Measurements from ENCODE around the gene MACF1. TPM values are rescaled to one million over a fixed set of nuclear protein-coding genes. Genes with fewer than 3 reads are reported as not detected.
"Not testable (repeated sequence)": the region's sequence is repeated elsewhere in the genome, so short reads cannot be mapped to it uniquely, and the experiment has no call there.

Gene MACF1
- total RNA-seq, 1 experiment from 2014 or later = 265 TPM

DNA sequence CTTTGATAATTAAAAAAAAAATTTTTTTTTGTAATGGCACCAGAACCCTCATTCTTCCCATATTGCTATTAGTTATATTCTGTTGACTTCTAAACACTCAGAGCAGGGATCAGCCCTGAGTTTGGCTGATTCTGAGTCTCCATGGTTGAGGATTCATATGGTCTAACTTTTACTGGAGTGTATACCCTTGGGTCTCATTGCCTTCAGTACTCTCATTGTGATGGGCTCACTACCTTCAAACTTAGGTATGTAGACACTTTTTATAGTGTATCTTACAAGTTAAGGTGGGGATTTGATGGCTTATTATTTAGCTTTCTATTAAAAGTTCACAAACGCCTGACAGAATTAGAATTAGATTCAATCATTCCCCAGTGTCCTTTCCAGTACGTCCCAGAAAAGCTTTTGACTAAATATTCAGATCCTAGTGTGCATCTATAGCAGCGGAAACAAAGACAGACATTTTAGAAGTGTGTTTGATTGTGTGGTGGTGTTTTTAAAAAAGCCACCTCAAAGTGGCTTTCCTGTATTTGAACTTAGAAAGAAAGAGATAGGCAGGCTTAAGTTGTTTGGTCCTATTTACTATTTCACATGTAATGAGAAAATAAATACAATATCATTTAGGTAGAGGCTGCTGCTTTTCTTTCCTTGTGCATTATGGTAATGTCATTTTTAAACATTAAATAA, 1.4 kb downstream of the MACF1 start:
- POLR2A ChIA-PET (ENCODE audit: low non-redundant PET) = interaction anchor here (0.6 kb wide), 1 partner anchor 14 kb away, joined by 6 read pairs; no protein-coding TSS in a partner anchor
- no TSS peak for BruUV-seq (replicated peaks)
- CTCF ChIA-PET = interaction anchor here (1.2 kb wide), 1 partner anchor 14 kb away, joined by 3 read pairs; no protein-coding TSS in a partner anchor
- intact Hi-C loops (cut with micrococcal nuclease; ENCODE audit: unreplicated experiment) = no loop called here
- Histone ChIP-seq H3K27ac (ENCODE audit: low read depth, low read length, poor library complexity, severe bottlenecking) (peak overlapping the region; percentile 14), H3K4me3 (ENCODE audit: low read depth, low read length, poor library complexity, severe bottlenecking) (no peak overlapping the region), H3K9me3 (ENCODE audit: low read depth, low read length, poor library complexity, severe bottlenecking) (no peaks in the 10 kb centered on the region), H3K4me1 (ENCODE audit: insufficient read depth, low read length, poor library complexity, severe bottlenecking) (peaks cover 21% of the 10 kb centered on the region), H3K27me3 (replicated peaks; ENCODE audit: insufficient read depth, low read depth, low read length, poor library complexity) (no peaks in the 10 kb centered on the region), H3K36me3 (ENCODE audit: insufficient read depth, low read length, poor library complexity, severe bottlenecking) (no peaks in the 10 kb centered on the region)
- no peak for TF ChIP-seq EZH2 (IDR thresholded peaks at IDR 0.05; ENCODE audit: borderline replicate concordance, low read depth, low read length, poor library complexity, severe bottlenecking)
- TF ChIP-seq, protein P1, sequence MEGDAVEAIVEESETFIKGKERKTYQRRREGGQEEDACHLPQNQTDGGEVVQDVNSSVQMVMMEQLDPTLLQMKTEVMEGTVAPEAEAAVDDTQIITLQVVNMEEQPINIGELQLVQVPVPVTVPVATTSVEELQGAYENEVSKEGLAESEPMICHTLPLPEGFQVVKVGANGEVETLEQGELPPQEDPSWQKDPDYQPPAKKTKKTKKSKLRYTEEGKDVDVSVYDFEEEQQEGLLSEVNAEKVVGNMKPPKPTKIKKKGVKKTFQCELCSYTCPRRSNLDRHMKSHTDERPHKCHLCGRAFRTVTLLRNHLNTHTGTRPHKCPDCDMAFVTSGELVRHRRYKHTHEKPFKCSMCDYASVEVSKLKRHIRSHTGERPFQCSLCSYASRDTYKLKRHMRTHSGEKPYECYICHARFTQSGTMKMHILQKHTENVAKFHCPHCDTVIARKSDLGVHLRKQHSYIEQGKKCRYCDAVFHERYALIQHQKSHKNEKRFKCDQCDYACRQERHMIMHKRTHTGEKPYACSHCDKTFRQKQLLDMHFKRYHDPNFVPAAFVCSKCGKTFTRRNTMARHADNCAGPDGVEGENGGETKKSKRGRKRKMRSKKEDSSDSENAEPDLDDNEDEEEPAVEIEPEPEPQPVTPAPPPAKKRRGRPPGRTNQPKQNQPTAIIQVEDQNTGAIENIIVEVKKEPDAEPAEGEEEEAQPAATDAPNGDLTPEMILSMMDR (conservative IDR thresholded peaks at IDR 0.05; ENCODE audit: low read depth, low read length) = no peak
- DNase-seq (ENCODE audit: low spot score) = no peak

DNA sequence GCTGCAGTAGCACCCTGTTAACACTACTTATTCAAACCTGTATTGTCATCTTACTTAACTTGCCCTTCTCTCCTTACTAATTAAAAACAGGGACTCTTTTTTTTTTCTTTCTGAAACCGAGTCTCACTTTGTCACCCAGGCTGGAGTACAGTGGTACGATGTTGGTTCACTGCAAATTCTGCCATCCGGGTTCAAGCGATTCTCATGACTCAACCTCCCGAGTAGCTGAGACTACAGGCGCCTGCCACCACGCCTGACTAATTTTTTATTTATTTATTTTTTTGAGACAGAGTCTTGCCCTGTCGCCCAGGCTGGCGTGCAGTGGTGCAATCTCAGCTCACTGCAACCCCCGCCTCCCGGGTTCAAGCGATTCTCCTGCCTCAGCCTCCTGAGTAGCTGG, 3.9 kb downstream of the MACF1 start:
- ChIA-PET CTCF (interaction anchor here (0.7 kb wide), 1 partner anchor 297 kb away, joined by 8 read pairs; no protein-coding TSS in a partner anchor), POLR2A (ENCODE audit: low non-redundant PET) (interaction anchor here (0.7 kb wide), 1 partner anchor 205 kb away, joined by 4 read pairs; no protein-coding TSS in a partner anchor)
- H3K36me3 ChIP-seq (ENCODE audit: insufficient read depth, low read length, poor library complexity, severe bottlenecking); intact Hi-C loops (cut with micrococcal nuclease; ENCODE audit: unreplicated experiment); H3K27ac ChIP-seq (ENCODE audit: low read depth, low read length, poor library complexity, severe bottlenecking); H3K9me3 ChIP-seq (ENCODE audit: low read depth, low read length, poor library complexity, severe bottlenecking); BruUV-seq (replicated peaks); H3K4me3 ChIP-seq (ENCODE audit: low read depth, low read length, poor library complexity, severe bottlenecking); H3K27me3 ChIP-seq (replicated peaks; ENCODE audit: insufficient read depth, low read depth, low read length, poor library complexity); DNase-seq (ENCODE audit: low spot score): not testable (repeated sequence)
- H3K4me1 ChIP-seq (ENCODE audit: insufficient read depth, low read length, poor library complexity, severe bottlenecking) = peaks cover 21% of the 10 kb centered on the region

DNA sequence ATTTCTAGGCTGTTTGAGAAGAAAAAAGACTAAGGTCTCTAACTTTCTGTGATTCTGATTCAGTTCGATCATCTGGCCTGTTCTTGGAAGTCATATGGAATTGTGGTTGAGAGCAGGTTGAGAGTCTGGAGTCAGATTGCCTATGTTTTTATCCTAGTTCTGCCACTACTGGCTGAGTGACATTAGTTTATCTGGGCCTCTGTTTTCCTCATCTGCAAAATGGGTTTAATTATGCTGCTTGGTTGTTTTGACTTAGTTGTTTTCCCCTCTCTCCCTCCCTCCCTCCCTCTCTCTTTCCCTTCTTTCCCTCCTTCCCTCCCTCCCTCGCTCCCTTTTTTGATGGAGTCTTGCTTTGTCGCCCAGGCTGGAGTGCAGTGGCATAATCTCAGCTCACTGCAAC, 6.2 kb downstream of the MACF1 start:
- Histone ChIP-seq H3K9me3 (ENCODE audit: low read depth, low read length, poor library complexity, severe bottlenecking) (no peaks in the 10 kb centered on the region), H3K4me1 (ENCODE audit: insufficient read depth, low read length, poor library complexity, severe bottlenecking) (peaks cover 18% of the 10 kb centered on the region), H3K27me3 (replicated peaks; ENCODE audit: insufficient read depth, low read depth, low read length, poor library complexity) (no peaks in the 10 kb centered on the region), H3K27ac (ENCODE audit: low read depth, low read length, poor library complexity, severe bottlenecking) (no peak overlapping the region), H3K36me3 (ENCODE audit: insufficient read depth, low read length, poor library complexity, severe bottlenecking) (no peaks in the 10 kb centered on the region), H3K4me3 (ENCODE audit: low read depth, low read length, poor library complexity, severe bottlenecking) (no peak overlapping the region)
- DNase-seq (ENCODE audit: low spot score) = no peak
- intact Hi-C loops (cut with micrococcal nuclease; ENCODE audit: unreplicated experiment) = no loop called here
- ChIA-PET CTCF (interaction anchor here (0.7 to 0.8 kb wide), 2 partner anchors 21 to 202 kb away, joined by 4 to 5 read pairs; no protein-coding TSS in a partner anchor), POLR2A (ENCODE audit: low non-redundant PET) (no interaction called here)
- no TSS peak for BruUV-seq (replicated peaks)
- TF ChIP-seq, protein P1 (conservative IDR thresholded peaks at IDR 0.05; ENCODE audit: low read depth, low read length) = no peak
- no peak for TF ChIP-seq EZH2 (IDR thresholded peaks at IDR 0.05; ENCODE audit: borderline replicate concordance, low read depth, low read length, poor library complexity, severe bottlenecking)

DNA sequence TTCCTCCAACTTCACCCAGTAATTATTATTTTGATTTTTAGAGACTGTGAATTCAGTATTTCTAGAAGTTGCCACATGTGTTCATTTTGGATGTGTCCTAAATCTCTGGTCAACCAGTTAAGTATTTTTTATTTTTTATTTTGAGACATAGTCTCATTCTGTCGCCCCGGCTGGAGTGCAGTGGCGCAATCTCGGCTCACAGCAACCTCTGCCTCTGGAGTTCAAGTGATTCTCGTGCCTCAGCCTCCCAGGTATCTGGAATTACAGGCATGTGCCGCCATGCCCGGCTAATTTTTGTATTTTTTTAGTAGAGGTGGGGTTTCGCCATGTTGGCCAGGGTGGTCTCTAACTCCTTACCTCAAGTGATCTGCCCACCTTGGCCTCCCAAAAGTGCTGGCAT, 8.0 kb downstream of the MACF1 start:
- BruUV-seq (replicated peaks) = no TSS peak
- CTCF ChIA-PET = no interaction called here
- intact Hi-C loops (cut with micrococcal nuclease; ENCODE audit: unreplicated experiment) = no loop called here
- POLR2A ChIA-PET (ENCODE audit: low non-redundant PET) = no interaction called here
- Histone ChIP-seq H3K4me3 (ENCODE audit: low read depth, low read length, poor library complexity, severe bottlenecking) (no peak overlapping the region), H3K4me1 (ENCODE audit: insufficient read depth, low read length, poor library complexity, severe bottlenecking) (peaks cover 15% of the 10 kb centered on the region), H3K27me3 (replicated peaks; ENCODE audit: insufficient read depth, low read depth, low read length, poor library complexity) (no peaks in the 10 kb centered on the region), H3K9me3 (ENCODE audit: low read depth, low read length, poor library complexity, severe bottlenecking) (no peaks in the 10 kb centered on the region), H3K36me3 (ENCODE audit: insufficient read depth, low read length, poor library complexity, severe bottlenecking) (no peaks in the 10 kb centered on the region), H3K27ac (ENCODE audit: low read depth, low read length, poor library complexity, severe bottlenecking) (no peak overlapping the region)
- TF ChIP-seq EZH2 (IDR thresholded peaks at IDR 0.05; ENCODE audit: borderline replicate concordance, low read depth, low read length, poor library complexity, severe bottlenecking) = no peak
- DNase-seq (ENCODE audit: low spot score) = no peak

Measured in A673 (cell line).